GM18520 (cell line): ENCODE measurements around the gene DHX9.

Experiments
- ATAC-seq: cut with Tn5 transposase; IDR thresholded peaks from one replicate; pipeline ENCODE4 v1.9.1; 2021; ENCODE audit not compliant: unreplicated experiment

The DHX9 gene

GRCh38 chr1:182835806-182836205, 3.3 kb upstream of the DHX9 start:
- no peak for ATAC-seq

GRCh38 chr1:182841368-182841988, 2.3 kb downstream of the DHX9 start:
- ATAC-seq: no peak

DNA sequence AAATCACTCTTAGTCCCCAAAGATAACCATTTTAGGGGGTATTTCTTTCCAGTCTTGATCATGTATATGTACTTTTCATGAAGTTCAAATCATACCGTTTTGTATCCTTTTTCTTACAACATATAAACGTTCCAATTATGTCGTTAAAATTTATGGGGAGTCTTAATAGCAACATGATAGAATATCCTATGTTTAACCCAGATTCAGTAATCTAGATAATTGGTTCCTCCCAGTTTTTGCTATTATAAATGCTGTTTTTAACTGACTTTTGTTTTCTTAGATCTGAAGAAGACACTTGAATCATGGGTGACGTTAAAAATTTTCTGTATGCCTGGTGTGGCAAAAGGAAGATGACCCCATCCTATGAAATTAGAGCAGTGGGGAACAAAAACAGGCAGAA, 3.1 kb downstream of the DHX9 start:
- no peak for ATAC-seq

DNA sequence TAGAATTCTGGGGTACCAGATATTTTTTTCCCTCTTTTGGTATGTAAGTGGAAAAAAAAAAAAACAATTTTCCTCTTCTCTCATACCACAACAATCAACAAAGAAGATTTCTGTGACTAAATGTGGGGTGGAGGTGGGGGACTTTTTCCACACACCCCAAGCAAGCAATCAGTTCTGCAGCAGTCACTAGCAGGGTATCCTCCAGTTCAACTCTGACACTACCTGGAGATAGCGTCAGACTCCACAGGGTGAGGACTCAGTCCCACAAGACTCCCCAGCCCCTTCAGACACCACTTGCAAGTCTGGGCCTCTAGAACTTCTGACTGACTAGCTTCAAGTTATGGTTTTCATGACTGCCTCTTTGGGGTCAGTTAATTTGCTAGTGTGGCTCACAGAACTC, 6.2 kb downstream of the DHX9 start:
- no peak for ATAC-seq

- ATAC-seq: no peak
Measured at GRCh38 chr1:182845894-182846293, 6.7 kb downstream of the DHX9 start.

DNA sequence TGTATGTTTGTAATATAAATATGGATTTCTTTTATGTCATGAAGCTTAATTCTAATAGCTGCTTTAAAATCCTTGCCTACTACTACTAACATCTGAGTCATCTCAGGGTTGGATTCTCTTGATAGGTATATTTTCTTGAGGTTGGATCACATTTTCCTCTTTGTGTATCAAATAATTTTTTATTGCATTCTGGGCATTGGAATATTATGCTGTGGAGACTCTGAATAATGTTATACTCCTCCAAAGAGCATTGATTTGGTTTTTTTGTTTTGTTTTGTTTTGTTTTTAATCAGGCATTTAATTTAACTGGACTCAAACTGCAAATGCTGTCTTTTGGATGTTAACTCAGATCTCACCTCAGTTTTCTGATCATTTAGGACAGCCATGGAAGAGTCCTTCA, 8.0 kb downstream of the DHX9 start:
- no peak for ATAC-seq

DNA sequence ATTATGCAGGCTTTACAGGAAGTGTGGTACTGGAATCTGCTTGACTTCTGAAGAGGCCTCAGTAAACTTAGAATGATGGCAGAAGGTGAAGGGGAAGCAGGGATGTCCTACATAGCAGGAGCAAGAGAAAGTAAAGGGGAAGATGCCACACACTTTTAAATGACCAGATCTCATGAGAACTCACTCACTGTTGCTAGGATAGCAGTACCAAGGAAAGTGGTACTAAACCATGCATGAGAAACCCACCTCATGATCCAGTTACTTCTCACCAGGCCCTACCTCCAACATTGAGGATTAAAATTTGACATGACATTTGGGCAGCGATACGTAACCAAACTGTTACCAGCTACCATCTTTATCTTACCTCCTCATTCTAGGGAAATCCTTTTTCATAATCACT, 9.6 kb downstream of the DHX9 start:
- ATAC-seq: no peak

DNA sequence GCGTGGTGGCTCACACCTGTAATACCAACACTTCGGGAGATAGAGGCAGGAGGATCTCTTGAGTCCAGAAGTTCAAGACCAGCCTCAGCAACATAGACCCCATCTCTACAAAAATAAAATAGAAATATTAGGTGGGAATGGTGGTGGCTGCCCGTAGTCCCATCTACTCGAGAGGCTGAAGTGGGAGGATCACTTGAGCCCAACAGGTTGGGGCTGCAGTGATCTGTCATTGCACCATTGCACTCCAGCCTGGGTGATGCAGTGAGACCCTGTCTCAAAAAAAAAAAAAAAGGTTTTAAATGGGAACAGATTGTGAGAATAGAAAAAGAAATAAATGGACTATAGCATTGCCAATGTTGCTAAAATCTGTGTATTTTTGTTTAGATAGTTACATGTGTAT, 11.2 kb downstream of the DHX9 start:
- no peak for ATAC-seq

- ATAC-seq: no peak
Measured at GRCh38 chr1:182851825-182852224, 12.7 kb downstream of the DHX9 start.

DNA sequence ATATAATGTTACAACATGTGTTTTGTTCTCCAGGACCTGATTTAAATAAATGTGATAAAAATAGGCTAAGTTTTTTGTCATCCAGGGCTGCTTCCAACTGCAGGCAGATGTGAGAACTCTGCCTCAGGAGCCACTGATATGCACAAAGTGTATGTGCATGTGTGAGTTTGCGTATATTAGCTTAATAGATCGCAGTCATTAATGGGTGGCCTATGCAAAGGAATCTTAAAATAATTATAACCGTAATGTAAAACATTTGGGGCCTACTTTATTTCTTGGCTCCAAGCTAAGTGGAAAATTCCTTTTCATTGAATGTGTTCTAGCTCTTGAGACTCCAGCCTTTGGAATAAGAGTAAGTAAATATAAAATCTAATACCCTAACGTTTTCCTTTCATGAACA, 16.8 kb downstream of the DHX9 start:
- ATAC-seq: no peak

GRCh38 chr1:182857212-182857611, 18.1 kb downstream of the DHX9 start:
- ATAC-seq: no peak

DNA sequence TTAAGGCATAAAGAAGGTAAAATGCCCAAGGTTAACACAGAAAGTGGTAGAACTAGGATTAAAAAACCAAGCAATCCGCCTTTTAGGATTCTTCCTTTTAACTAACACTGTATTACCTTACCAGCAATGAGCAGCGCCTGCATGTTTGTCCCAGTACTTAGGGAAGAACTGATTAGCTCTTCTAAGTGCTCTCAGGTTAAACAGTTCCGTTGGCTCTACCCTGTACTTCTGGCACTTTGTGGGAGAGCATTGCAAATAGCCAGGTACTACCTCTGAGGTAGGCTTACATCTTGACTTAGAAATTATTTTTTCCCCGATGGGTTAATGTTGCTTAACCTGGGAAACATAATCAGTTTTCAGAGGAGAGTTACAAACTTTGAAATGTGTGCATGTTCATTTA, 21.5 kb downstream of the DHX9 start:
- ATAC-seq: no peak

DNA sequence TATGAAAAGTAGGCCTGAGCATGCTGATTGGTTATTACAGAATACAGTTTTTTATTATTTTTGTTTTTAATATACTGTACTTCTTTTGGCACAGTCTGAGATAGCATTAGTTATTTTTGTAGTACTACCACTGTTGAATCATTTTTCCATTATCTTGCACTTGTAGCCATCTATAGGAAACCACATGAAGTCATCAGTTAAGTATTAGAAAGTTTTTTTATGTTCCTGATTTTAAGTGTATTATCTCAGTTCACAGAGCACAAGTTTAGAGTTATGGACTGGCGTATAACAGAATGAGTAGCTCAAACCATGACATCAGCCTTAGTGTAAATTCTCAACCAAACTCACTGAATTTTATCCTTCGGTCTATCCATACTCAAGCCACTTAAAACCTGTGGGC, 22.8 kb downstream of the DHX9 start:
- no peak for ATAC-seq

DNA sequence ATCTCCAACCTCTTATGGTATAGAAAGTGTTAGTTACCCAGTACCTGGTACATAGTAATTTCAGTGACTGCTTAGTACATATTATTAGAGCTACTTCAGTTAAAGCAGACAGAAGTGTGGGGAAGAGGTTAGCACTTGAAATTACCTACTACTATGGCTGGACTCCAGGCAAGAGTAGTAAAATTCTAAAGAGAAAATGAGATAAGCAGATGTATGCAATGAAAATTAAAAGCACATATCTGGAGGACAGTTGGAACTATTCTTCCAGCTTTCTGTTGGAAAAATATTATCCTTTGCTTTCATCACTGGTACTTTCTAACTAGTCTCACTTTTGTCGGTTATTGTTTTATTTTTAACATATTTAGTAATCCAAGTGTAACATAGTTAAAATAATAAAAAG, 23.7 kb downstream of the DHX9 start:
- no peak for ATAC-seq

- ATAC-seq: no peak
Measured at GRCh38 chr1:182863940-182864339, 24.8 kb downstream of the DHX9 start.

DNA sequence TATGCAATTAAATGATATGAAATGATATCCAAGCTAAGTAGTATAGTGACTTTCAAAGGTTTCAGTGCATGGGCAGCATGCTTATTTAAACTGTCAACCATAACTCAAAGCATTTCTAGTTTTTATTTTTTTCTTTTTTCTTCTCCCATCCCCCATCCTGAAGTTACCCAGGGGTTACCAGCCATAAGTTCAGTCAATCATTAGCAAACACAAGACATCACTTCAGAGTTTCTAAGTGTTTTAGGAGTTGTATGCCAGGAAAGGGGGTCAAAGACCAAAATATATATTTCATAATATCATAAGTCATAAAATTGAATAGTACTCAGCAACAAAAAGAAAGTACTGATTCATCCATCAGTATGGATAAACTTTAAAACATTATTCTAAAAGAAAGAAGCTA, 28.7 kb downstream of the DHX9 start:
- ATAC-seq: no peak

GRCh38 chr1:182869241-182869666, 30.1 kb downstream of the DHX9 start:
- ATAC-seq: no peak

GRCh38 chr1:182872881-182873280, 33.7 kb downstream of the DHX9 start:
- ATAC-seq: no peak

GRCh38 chr1:182875889-182876288, 36.7 kb downstream of the DHX9 start:
- no peak for ATAC-seq

DNA sequence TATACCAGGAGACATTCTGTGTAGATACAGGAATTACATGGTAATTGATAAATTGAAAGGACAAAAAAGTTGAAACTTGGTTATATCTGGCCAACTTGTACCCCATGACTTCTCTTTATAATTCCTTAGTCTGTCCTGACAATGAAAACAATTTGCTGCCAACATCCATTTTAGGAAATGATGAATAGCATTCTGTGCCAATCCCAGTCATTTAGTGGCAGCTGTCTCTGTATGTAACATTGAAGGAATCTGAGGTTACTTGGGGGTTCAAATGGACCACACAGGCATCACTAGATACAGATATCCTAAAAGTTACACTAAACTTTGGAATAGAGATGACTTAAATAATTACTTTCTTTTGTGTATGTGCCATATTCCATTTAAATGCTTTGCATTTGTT, 38.2 kb downstream of the DHX9 start:
- no peak for ATAC-seq

DNA sequence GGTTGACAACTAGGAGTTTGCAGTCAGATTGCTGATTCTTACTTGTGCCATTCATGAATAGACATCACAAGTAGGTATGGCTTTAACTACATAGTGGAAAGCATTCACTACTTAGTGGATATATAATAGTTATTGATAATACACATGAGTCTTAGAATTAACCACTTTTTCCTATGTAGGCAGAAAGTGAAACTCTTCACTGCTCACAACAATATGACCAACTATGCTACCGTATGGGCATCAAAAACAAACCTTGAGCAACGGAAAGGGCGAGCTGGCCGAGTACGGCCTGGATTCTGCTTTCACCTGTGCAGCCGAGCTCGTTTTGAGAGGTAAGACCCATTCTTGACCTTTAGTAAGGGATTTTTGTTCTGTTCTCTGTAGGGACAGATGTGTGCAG, 38.7 kb downstream of the DHX9 start:
- ATAC-seq: no peak

DNA sequence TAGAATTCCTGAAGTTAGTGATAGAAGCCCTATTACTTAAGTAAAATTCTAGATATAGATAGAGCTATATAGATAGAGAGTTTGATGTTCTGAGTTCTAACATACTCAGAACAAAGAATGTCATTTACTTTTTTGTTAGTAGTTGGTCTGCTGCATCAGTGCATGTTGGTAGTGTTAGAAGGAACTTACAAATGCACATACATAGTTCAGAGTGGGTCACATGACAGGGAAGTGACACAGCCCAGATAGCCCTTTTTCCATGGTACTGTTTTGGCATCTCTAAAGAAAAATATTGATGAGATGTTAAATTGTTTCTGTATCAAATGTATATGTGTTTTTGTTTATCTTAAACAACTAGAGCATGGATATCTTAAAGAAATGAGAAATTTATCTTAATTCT, 45.7 kb downstream of the DHX9 start:
- ATAC-seq: no peak

GRCh38 chr1:182885591-182885990, 46.4 kb downstream of the DHX9 start:
- no peak for ATAC-seq

- ATAC-seq: no peak
Measured at GRCh38 chr1:182886985-182887384, 47.8 kb downstream of the DHX9 start.
